Measurements from ENCODE around the gene CDC34. TPM values are rescaled to one million over a fixed set of nuclear protein-coding genes. Genes with fewer than 3 reads are reported as not detected.

The CDC34 gene
- total RNA-seq, 1 experiment from 2014 or later = 112 TPM

- TF ChIP-seq, protein P1, sequence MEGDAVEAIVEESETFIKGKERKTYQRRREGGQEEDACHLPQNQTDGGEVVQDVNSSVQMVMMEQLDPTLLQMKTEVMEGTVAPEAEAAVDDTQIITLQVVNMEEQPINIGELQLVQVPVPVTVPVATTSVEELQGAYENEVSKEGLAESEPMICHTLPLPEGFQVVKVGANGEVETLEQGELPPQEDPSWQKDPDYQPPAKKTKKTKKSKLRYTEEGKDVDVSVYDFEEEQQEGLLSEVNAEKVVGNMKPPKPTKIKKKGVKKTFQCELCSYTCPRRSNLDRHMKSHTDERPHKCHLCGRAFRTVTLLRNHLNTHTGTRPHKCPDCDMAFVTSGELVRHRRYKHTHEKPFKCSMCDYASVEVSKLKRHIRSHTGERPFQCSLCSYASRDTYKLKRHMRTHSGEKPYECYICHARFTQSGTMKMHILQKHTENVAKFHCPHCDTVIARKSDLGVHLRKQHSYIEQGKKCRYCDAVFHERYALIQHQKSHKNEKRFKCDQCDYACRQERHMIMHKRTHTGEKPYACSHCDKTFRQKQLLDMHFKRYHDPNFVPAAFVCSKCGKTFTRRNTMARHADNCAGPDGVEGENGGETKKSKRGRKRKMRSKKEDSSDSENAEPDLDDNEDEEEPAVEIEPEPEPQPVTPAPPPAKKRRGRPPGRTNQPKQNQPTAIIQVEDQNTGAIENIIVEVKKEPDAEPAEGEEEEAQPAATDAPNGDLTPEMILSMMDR (conservative IDR thresholded peaks at IDR 0.05) = peak; percentile 96
- H3K4me3 Mint-ChIP-seq = peak overlapping the region; percentile 29 to 74; a peak in 4 of 5 replicates
- H3K9me3 Mint-ChIP-seq = peaks cover 8 to 10% of the 10 kb centered on the region in 2 experiments; a peak in 4 of 5 replicates
- Histone ChIP-seq H4K20me1 (ENCODE audit: control insufficient read depth, insufficient read depth, insufficient read length) (no peaks in the 10 kb centered on the region), H3K4me1 (ENCODE audit: insufficient read depth, low read length) (no peaks in the 10 kb centered on the region), H3K79me2 (ENCODE audit: insufficient read depth, low read length) (no peaks in the 10 kb centered on the region), H3K79me1 (ENCODE audit: insufficient read depth, low read depth, low read length, poor library complexity, severe bottlenecking) (no peaks in the 10 kb centered on the region), H2BK20ac (ENCODE audit: low read depth, low read length, poor library complexity, severe bottlenecking) (no peak overlapping the region), H3K23me2 (ENCODE audit: insufficient read length, low read depth, low read length, poor library complexity, severe bottlenecking) (peaks cover 9% of the 10 kb centered on the region), H4K8ac (replicated peaks; ENCODE audit: insufficient read length, low read depth, low read length) (no peak overlapping the region), H3K9me3 (ENCODE audit: control insufficient read depth, low read depth, low read length) (no peaks in the 10 kb centered on the region), H3K18ac (ENCODE audit: insufficient read length, low read depth, low read length) (no peak overlapping the region), H4K91ac (ENCODE audit: insufficient read length, low read depth, low read length) (no peak overlapping the region), H3K9ac (ENCODE audit: extremely low read depth, insufficient read length, low read length) (no peak overlapping the region), H3K14ac (ENCODE audit: insufficient read depth, low read length) (no peak overlapping the region; the same call in 1 of the 2 replicates), H3K4ac (ENCODE audit: low read depth, low read length) (no peak overlapping the region), H3K27me3 (ENCODE audit: insufficient read depth, low read length) (peaks cover 14% of the 10 kb centered on the region; the same call in 1 of the 2 replicates), H4K5ac (ENCODE audit: insufficient read length, low read depth, low read length) (no peak overlapping the region), H3K27ac (ENCODE audit: insufficient read length, low read depth, low read length) (no peak overlapping the region), H2BK5ac (ENCODE audit: insufficient read length, low read length) (no peak overlapping the region), H2BK12ac (ENCODE audit: insufficient read length, low read depth, low read length) (no peak overlapping the region), H2BK120ac (ENCODE audit: low read depth, low read length, poor library complexity, severe bottlenecking) (no peak overlapping the region), H3T11ph (ENCODE audit: low read length) (no peak overlapping the region), H2AFZ (ENCODE audit: low read length) (no peak overlapping the region), H2AK5ac (ENCODE audit: insufficient read length, low read length) (no peak overlapping the region), H3K4me2 (ENCODE audit: insufficient read depth, insufficient read length, low read length) (peak overlapping the region; percentile 45), H3K23ac (ENCODE audit: insufficient read length, low read depth, low read length) (no peak overlapping the region), H2BK15ac (ENCODE audit: low read depth, low read length) (no peak overlapping the region), H3K56ac (ENCODE audit: insufficient read length, low read depth, low read length) (no peak overlapping the region)
- peaks cover 0 to 15% of the 10 kb centered on the region in 2 experiments; a peak in 2 of 4 replicates for H3K4me1 Mint-ChIP-seq
- H3K36me3 Mint-ChIP-seq (ENCODE audit: insufficient read depth in 1 of 3, low read depth in 3 of 3) = peaks cover 0 to 2% (median 0%) of the 10 kb centered on the region in 3 experiments; a peak in 2 of 7 replicates
- no peak overlapping the region; a peak in 1 of 7 replicates for H3K27ac Mint-ChIP-seq
- H3K27me3 Mint-ChIP-seq (ENCODE audit: low read depth) = peaks cover 45% of the 10 kb centered on the region
- WGBS (ENCODE audit: extremely low coverage, insufficient read length, low lambda C conversion rate) = no CpG with 5 or more reads among the region's 32 CpGs
- peak; percentile 86 for DNase-seq
These were observed 36.0 kb upstream of the CDC34 start for GRCh38 chr19:495402-496111.

Measured in H9 (cell line).